ENCODE results near the gene TOP3B.

The TOP3B gene

DNA sequence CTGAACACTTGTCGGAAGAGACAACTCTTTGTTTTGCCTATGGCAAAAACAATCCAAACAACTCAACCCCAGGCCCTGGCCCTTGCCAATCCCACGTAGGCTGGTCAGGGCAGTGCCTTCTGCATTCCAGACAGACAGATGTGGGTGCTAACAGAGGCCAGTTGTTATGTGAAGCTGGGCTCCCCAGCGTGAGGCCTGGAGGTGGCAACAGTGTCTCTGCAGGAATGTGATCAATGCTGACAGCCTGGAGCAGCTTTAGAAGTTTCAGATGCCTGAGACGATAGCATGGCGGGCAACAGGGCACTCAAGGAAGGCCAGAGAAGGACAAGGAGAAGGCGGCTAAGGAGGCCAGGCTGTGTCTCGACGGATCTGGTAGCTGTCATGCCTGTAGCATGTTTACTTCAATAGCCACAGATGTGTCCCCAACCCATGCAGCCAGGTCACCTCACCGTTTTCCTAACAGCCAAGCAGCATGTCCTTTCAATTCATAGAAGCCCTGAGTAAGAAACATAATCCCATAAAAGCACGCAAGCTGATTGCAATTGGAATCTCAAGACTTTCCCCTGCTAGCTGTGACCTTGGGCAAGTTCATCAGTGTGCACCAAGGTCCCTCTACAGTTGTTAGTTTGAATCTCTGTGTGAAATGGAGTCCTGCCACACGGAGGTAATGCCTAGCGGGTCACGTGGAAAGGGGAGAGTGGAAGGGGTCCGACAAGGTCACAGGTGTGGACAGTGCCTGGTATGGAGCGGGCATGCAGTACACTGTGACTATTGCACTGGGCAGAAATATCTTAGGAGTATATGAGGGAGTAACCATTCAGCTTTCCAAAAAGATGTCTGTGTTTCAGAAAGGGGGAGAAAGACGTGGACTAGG is 15.7 kb downstream of the TOP3B start:
- in situ Hi-C loops (cut with HindIII; ENCODE audit: low pct_ligation_motif_present, low pct_unique_long_range_greater_than_20kb, low sequenced_read_pairs) = no loop called here
- no peak for DNase-seq

DNA sequence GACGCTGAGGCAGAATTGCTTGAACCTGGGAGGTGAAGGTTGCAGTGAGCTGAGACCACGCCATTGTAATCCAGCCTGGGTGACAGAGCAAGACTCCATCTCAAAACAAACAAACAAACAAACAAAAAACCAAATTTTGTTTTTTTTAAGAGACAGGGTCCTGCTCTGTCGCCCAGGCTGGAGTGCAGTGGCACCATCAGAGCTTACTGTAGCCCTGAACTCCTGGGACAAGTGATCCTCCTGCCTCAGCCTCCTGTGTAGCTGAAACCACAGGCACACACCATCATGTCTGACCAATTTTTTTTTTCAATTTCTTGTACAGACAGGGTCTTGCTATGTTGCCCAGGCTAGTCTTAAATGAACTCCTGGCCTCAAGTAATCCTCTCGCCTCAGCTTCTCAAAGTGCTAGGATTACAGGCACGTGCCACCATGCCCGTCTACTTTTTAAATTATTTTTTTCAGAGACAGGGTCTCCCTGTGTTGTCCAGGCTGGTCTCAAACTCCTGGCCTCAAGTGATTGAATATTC is 16.8 kb downstream of the TOP3B start:
- DNase-seq = no peak
- in situ Hi-C loops (cut with HindIII; ENCODE audit: low pct_ligation_motif_present, low pct_unique_long_range_greater_than_20kb, low sequenced_read_pairs) = no loop called here

DNA sequence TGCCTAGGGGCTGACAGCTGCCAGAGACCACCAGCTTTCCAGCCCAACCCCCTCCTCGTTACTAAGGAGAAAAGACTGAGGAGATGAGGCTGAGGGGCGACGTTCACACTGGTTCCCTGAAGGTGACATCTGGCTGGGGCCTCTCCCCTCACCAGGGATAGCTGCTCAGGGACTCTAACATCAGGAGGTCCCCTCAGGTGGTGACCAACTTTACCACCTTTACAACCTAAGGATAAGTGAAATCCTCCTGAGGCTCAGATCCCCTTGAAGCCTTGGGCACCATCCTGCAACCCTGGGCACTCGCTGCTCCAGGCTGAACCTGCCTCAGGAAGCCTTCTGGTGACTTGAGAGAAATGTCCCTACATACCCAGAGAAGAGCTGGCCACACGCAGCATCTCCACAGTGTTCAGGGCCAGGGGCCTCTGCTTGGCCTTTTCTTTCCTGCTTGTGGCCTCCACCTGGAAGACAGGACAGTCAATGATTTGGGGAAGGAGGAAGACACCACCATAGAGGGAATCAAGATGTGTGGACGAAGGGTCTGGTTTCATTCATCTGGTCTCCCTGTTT is 17.6 kb downstream of the TOP3B start:
- DNase-seq = no peak
- in situ Hi-C loops (cut with HindIII; ENCODE audit: low pct_ligation_motif_present, low pct_unique_long_range_greater_than_20kb, low sequenced_read_pairs) = no loop called here

DNA sequence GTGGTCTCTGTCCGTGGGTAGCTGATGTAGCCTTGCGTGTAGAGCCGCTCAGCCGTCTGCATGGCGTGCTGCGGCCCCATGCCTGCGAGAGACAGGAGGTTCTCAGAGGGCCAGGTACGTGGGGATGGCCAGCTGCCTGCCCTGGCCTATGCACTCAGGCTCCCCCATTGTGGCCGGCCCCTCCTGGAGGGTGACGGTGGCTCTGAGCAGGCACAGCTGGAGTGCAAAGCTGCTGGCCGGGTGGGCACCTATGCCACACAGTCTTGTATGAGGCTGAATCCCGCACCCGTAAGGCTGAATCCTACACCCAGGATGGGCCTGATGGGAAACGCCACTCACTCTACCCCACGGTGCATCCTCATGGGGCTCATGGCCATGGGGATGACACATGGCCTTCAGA is 18.4 kb downstream of the TOP3B start:
- DNase-seq = no peak
- in situ Hi-C loops (cut with HindIII; ENCODE audit: low pct_ligation_motif_present, low pct_unique_long_range_greater_than_20kb, low sequenced_read_pairs) = no loop called here

DNA sequence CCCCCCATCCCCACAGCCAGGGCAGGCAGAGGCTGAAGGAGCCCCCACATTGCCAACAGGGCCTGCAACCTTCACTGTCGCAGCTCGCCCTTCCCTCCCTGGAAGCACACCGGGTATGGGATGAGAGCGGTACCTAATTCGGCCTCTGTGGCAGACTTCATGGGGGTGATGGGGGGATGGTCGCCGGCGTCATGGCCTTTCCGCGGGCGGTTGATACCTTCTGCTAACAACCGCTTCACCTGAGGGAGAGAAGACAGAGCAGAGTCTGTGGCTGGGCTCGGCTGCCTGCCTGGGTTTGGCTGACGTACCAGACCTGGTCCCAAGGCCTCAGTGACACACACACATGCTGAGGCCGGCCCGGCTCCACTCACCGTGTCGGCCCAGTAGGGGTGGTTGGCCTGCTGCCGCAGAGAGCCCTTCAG is 18.8 kb downstream of the TOP3B start:
- in situ Hi-C loops (cut with HindIII; ENCODE audit: low pct_ligation_motif_present, low pct_unique_long_range_greater_than_20kb, low sequenced_read_pairs) = no loop called here
- DNase-seq = no peak

DNA sequence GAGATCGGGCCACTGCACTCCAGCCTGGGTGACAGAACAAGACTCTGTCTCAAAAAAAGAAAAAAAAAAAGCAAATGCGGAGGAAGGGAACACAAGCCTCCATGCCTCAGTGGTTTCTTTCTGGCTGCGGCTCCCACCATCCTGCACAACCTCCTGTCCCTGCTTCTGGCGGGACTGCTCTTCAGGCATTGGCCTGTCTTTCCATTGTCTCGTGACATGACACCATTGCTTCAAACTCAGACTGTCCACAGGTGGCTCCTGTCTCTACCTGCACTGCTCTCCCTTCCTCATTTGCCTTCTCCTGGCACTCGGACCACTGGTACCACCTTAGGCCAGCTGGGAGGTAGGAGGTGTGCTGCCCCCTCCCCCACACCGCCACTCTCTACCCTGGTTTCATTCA is 19.3 kb downstream of the TOP3B start:
- in situ Hi-C loops (cut with HindIII; ENCODE audit: low pct_ligation_motif_present, low pct_unique_long_range_greater_than_20kb, low sequenced_read_pairs) = no loop called here
- DNase-seq = no peak

DNA sequence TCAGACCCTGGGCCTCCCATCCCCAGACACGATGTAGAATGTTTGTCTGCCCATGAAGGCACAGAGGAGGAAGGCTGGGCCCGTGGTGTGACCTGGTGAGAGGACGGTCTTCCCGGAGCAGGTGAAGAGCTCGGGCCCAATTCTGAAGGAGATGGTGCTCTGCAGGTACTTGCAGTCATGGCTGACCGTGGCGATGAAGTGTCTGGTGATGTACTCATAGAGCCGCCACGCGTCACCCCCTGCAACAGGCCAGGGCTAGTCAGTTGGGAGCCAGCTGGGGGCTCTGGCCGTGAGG is 20.0 kb downstream of the TOP3B start:
- in situ Hi-C loops (cut with HindIII; ENCODE audit: low pct_ligation_motif_present, low pct_unique_long_range_greater_than_20kb, low sequenced_read_pairs) = no loop called here
- DNase-seq = no peak

DNA sequence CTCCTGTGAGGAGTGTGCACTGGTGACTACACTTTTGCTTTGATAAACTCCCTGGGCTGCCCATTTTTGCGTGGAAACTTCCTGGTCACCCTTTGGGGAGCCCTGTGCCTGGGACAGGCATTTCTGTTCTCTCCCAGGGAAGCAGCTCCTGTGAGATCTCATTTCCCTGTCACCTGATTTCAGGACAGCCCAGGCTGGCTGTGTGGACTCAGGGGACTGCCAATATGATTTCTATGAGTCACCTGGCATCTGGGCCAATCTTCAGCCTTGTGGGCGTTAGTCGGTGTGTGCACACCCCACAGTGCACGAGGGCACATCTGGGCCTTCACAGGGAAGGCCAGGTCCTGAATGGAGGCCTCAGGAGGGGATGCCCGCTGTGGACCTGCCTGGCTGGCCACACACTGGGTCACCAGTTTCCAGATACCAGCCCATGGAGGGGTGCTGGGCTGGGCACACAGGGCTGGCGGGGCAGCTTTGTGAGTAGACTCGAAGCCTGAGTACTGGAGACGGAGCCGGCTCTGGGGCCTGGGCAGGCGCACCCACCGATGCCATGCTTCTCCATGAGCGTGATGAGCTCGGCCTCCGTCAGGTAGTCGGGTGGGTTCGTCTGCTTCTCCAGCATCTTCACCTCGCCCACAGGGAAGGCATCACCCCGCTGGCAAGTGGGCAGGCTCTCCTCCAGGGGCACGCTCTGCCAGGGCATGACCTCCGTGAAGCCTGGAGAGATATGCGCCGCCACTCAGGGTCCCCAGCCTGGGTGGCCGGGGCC is 20.5 kb downstream of the TOP3B start:
- in situ Hi-C loops (cut with HindIII; ENCODE audit: low pct_ligation_motif_present, low pct_unique_long_range_greater_than_20kb, low sequenced_read_pairs) = no loop called here
- DNase-seq = no peak

DNA sequence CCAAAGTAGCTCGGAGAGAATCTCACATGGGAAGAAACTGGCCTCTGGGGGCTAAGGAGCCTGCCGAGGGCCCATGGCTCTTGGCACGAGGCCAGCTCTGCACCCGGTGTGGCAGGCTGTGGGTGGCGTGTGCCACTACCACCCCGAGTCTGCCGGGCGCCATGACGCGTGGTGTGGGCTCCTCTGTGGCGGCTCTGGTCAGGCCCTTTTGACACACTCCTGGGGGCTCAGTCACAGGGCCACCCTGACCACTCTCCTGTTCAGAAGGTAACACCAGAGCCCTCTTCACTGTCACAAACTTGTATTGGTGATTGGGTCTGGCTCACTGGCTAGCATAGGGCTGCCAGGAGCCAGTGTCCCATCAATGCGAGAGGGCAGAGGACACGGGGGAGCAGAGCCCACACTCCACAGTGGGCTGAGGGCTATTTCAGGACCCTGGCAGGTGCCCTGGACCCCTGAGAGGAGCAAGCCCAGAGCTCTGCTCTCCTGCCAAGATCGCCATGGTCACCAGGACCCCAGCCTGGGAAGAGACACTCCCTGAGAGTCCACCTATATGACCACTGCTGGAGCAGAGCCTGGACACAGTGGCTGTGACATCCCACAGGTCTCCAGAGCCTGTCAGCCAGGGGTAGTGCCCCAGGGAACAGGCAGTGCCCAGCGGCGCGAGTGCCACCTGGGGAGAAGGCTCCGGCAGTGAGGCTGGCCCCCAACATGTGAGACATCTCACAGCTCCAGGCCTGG is 21.3 kb downstream of the TOP3B start:
- in situ Hi-C loops (cut with HindIII; ENCODE audit: low pct_ligation_motif_present, low pct_unique_long_range_greater_than_20kb, low sequenced_read_pairs) = no loop called here
- DNase-seq = no peak

DNA sequence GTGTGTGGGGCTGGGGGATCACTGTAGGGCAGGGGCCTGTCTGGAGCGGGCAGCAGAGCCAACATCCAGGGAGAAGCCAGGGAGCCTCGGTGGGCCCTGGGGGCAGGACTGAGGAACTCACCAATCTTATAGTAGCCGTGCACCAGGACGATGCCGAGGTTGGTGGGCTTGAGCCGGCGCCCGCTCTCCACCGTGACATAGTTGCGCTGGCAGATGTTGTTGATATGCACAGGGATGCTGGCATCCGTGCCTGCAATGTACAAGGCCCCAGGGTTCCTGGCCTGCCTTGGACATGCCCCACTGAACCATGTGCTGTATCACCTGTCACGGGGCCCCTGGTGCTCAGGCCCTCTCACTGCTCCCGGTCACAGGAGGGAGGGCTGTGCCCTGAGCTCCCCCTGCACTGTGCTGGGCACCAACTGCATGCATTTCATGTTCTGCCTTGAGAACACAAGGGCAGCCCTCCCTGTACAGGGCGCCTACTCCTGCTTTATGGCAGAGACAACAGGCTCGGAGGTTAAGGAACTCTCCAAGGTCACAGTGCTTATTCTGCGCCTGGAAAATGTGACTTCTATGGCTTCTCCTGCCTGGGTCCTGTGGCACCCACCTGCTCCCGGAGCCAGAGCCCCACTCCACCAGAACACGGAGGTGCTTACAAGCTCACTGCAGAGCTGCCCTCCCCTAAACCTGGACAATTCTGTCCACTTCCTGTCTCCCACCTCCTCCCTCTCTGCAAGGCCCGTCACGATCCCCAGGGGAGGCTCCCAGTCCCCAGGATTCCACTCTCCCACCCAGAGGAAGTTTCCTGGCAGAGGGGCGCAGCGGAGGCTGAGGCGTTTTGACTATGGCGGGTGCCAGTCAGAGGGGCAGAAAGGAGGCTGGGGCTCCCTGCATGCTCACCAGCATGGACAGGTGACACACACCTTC is 22.1 kb downstream of the TOP3B start:
- no peak for DNase-seq
- in situ Hi-C loops (cut with HindIII; ENCODE audit: low pct_ligation_motif_present, low pct_unique_long_range_greater_than_20kb, low sequenced_read_pairs) = no loop called here

DNA sequence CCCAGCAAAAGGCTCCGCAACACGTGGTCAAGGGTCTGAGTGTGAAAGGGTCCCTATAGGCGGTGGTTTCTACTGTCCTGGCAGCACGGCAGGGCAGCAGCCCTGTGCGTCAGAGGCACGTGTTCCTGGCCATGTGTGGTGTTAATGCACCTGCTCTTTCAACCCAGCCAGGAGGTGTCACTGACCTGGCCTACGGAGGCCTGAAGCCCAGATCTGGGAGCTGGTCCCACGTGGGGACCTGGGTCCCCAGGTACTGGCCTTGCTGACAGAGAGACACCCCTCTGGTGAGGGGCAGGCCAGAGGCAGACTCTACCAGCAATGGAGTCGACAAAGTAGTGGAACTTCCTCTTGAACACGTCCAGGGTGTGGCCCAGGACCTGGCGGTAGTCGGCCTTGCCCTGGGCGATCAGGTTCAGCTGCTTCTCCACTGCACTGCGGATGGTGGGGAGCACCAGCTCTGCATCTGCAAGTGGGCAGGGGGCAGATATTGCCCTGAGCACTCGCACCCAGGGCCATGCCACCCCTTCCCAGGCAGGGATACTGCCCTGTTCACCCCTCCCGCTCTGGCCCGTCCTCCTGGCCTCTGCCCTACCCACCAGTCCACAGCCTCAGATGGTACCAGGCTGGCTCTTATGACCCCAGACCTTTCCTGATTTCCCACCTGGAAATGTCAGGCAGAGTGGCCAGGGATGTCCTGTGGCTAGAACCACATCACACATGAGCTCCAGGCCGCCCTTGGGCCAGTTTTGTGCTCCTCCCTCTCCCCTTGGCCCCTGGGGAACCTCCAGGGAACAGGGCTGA is 23.1 kb downstream of the TOP3B start:
- no peak for DNase-seq
- in situ Hi-C loops (cut with HindIII; ENCODE audit: low pct_ligation_motif_present, low pct_unique_long_range_greater_than_20kb, low sequenced_read_pairs) = no loop called here

DNA sequence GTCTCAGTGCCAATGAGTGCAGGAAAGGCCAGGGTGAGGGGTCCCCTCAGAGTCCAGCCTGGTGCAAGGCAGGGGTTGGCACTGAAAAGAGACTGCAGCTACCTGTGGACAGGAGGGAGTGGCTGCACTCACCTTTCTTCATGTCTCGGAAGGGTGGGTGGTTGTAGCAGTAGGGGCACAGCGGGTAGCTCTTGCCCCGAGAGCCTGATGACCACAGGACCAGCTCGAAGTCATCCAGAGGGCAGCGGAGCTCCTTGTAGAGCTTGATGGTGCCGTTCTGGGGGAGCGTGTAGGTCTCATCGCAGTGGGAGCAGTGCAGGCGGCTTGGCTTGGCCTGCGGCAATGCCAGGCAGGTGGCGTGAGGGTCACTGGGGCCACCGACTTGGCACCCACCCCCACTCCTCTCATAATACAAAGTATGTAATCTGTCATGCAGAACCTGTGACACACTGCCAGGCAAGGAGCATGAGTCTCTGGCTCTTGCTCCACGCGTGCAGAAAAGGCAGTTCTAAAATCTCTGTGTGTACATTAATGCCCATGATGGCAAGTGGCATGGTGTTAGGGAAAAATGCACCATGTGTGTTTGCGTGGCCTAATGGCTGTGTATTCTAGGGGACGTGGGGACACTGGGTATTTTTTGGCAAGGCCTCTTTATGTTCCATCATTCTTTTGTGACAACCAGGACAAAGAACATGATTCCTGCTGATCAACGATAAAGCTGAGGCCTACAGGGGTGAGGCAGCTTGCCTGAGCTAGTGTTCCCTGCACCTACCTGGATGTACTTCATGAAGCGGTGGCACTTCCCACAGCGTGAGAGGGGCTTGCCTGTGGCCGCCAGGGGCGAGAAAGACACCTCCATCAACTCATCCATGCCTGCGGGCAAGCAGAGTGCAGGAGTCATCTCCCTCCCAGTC is 24.0 kb downstream of the TOP3B start:
- in situ Hi-C loops (cut with HindIII; ENCODE audit: low pct_ligation_motif_present, low pct_unique_long_range_greater_than_20kb, low sequenced_read_pairs) = no loop called here

DNA sequence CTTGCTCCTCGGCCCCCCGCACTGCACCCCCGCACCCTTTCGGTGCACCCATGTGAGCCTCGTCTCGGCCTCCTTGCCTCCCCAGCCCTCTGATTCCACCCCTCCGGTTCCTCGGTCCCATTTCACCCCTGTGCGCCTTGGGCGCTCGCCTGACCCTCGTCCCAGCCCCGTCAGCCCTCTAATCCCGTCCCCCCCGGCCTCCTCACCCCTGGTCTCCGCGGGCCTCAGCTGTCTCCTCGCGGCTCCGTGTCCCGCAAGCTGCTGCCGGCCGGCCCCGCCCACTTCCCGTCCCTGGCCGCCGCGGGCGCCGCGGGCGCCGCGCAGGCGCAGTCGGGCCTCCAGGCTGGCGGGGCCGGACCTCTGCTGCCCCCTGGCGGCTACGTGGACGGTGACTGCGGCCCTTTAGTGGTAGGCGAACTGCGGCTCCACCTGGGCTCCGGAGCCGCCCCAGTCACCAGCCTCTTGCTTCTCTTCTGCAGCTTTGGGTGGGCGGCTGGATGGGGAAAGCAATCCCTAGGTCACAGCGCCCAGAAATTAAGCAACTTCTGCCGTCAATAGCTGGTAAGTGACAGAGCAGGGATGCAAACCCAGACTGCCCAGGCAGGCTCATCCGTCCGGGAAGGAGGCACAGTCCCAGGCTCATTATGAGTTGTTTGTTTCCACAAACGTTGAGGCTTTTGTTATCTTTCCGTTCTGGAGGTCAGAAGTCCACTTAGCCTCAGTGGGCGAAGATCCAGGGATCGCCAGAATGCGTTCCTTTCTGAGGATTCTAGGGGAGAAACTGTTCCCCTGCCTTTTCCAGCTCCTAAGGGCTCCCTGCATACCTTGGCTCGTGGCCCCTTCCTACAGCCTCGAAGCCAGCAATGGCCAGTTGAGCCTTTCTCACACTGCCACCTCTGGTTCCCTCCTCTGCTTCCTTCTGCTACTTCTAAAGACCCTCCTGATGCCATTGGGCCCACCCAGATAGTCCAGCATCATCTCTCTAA is 29.7 kb downstream of the TOP3B start, which contains the start of gene PPM1F:
PPM1F (minus strand) TSS at position 263 of the 986 bp plus-strand sequence. CDS start 6,800 bp downstream, outside the sequence.
- in situ Hi-C loops (cut with HindIII; ENCODE audit: low pct_ligation_motif_present, low pct_unique_long_range_greater_than_20kb, low sequenced_read_pairs) = no loop called here
- peak; percentile 73 for DNase-seq

More for the DNA sequence above, 24.0 kb downstream of the TOP3B start:
- DNase-seq = no peak

DNA sequence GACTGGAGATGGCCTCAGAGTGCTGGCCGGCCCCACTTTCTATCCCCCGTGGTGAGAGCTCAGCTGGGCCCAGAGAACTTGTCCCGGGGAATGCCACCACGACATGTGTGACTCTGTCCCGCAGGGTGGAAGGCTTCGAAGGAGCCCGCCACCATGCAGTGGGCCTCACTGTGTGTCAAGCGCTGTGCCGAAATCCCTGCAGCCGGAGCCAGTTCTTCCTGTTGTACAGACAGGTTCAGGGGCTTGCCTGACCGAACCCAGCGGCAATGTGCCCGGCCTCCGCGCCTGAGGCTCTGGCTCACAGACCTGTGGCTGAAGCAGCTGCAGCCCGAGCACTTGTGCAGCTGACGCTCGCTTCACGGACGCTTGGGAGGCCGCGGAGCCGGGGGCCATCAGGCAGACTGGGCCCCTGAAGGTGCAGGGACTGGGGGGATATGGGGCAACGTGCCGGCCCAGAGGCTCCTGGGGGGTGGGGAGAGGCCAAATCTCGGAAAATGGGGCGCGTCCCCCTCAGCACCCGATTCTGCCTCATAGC is 30.6 kb downstream of the TOP3B start:
- no peak for DNase-seq
- in situ Hi-C loops (cut with HindIII; ENCODE audit: low pct_ligation_motif_present, low pct_unique_long_range_greater_than_20kb, low sequenced_read_pairs) = no loop called here

DNA sequence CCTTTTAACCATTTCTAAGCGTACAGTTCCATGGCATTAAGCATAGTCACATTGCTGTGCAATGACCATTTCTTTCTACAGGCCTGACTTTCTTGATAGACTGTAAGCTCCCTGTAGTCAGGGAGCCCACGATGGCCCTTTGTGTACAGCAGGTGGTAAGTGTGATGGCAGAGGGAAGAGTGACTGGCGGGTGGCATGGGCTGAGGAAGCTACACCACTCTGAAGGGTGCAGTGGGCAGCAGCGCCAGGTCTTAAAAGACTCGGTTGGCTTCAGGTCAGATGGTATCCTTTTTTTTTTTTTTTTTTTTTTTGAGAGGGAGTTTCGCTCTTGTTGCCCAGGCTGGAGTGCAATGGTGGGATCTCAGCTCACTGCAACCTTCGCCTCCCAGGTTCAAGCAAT is 31.5 kb downstream of the TOP3B start:
- in situ Hi-C loops (cut with HindIII; ENCODE audit: low pct_ligation_motif_present, low pct_unique_long_range_greater_than_20kb, low sequenced_read_pairs) = no loop called here
- no peak for DNase-seq
